MCF 10A (cell line): ENCODE measurements around the gene DNAJC27. TPM values are rescaled to one million over a fixed set of nuclear protein-coding genes. Genes with fewer than 3 reads are reported as not detected.

Experiments
- BruUV-seq: library from RNA; stranded (reverse); fragments of 400-500 nt; replicated peaks from 2 replicates; lab custom pipeline; 2021; lab: Mats Ljungman, UMichigan
- CTCF ChIA-PET: fragments of 300-600 bp; sonication (Branson Sonifier 250); formaldehyde crosslinking; extraction: SDS; loops from one replicate; lab custom pipeline; 2021; ENCODE audit warnings: antibody characterized with exemption, inconsistent platforms; lab: Yijun Ruan, JAX
- POLR2A ChIA-PET: fragments of 300-600, 350-650 bp; sonication (Branson Sonifier 250); formaldehyde crosslinking; extraction: SDS; loops from one replicate; lab custom pipeline; 2020; ENCODE audit warnings: antibody characterized with exemption, inconsistent platforms; lab: Yijun Ruan, JAX
- DNase-seq: peaks from one replicate; pipeline ENCODE4 v3.0.0-alpha.2; 2018; ENCODE audit not compliant: unreplicated experiment
- H3K27ac Mint-ChIP-seq: one replicate; pipeline ENCODE4 v1.8.0; 2022; ENCODE audit warnings: mild to moderate bottlenecking, low read depth, mixed read lengths; ENCODE audit not compliant: unreplicated experiment
- H3K27me3 Mint-ChIP-seq: one replicate; pipeline ENCODE4 v1.8.0; 2022; ENCODE audit warnings: mixed read lengths; ENCODE audit not compliant: insufficient read depth, unreplicated experiment
- H3K36me3 Mint-ChIP-seq: one replicate; pipeline ENCODE4 v1.8.0; 2022; ENCODE audit warnings: mild to moderate bottlenecking, moderate library complexity, mixed read lengths; ENCODE audit not compliant: insufficient read depth, unreplicated experiment
- H3K4me1 Mint-ChIP-seq: one replicate; pipeline ENCODE4 v1.8.0; 2022; ENCODE audit warnings: mixed read lengths; ENCODE audit not compliant: insufficient read depth, unreplicated experiment
- H3K4me3 Mint-ChIP-seq: one replicate; pipeline ENCODE4 v1.8.0; 2022; ENCODE audit warnings: mild to moderate bottlenecking, moderate library complexity, mixed read lengths; ENCODE audit not compliant: unreplicated experiment
- H3K9me3 Mint-ChIP-seq: one replicate; pipeline ENCODE4 v1.8.0; 2022; ENCODE audit warnings: mixed read lengths; ENCODE audit not compliant: unreplicated experiment
- intact Hi-C: fragments of 100-400 bp; cut with micrococcal nuclease; formaldehyde crosslinking; loops from 2 replicates; pipeline ENCODE4 v1.14.1; 2022
- total RNA-seq: library from RNA; stranded (reverse); gene quantifications from 2 replicates; pipeline ENCODE4 v1.2.3, GENCODE V29; 2022
- TF ChIP-seq, protein P1 (sequence below): fragments of 200-600 bp; IDR thresholded peaks from one replicate; pipeline ENCODE4 v1.8.0; 2022; ENCODE audit warnings: antibody characterized with exemption, mild to moderate bottlenecking; ENCODE audit not compliant: unreplicated experiment

Gene DNAJC27
- total RNA-seq, 1 experiment from 2014 or later, result 7.1 TPM

DNA sequence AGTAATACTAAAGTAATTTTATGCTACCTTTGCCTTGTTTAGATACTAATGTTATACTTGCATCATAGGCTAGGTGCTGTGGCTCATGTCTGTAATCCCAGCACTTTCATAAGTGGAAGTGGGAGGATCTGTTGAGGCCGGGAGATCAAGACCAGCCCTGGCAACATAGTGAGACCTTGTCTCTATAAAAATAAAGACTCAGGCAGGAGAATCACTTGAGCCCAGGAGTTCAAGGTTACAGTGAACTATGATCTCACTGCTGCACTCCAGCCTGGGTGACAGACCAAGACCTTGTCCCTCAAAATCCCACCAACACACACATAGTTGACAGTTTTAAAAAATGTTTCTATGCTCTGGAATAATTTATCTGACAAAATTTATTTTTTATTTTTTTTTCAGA is 6.9 kb upstream of the DNAJC27 start:
- POLR2A ChIA-PET, result interaction anchor here (0.6 kb wide), 1 partner anchor 161 kb away, joined by 3 read pairs; no protein-coding TSS in a partner anchor

DNA sequence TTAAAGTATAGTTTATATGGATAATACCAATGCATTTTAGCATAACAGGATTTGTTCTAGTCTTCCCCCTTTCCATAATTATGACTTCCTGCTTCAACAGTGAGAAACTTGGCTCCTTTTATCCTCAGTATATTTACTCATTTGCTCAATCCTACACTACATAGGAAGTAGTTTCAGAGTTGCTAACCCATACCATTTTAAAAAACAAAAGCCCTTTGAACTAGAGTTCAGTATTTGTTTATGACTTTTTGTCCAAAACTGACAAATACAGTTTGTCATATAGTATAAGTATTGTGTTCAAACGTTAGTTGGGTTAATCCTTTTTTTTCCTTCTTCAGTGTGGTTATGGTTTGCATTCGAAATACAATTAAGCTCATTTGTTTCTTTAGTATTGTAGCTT is 5.9 kb upstream of the DNAJC27 start:
- intact Hi-C loops, result no loop called here
- no peak overlapping the region for H3K27ac Mint-ChIP-seq
- CTCF ChIA-PET, result interaction anchor here (0.7 to 5.9 kb wide), 4 partner anchors 101 to 219 kb away, joined by 3 to 100 read pairs (median 10); no protein-coding TSS in a partner anchor

More for the DNA sequence above, 6.9 kb upstream of the DNAJC27 start:
- DNase-seq, result no peak
- BruUV-seq, result no TSS peak
- intact Hi-C loops, result no loop called here
- H3K36me3 Mint-ChIP-seq, result peaks cover 7% of the 10 kb centered on the region
- H3K4me3 Mint-ChIP-seq, result no peak overlapping the region
- TF ChIP-seq, protein P1, sequence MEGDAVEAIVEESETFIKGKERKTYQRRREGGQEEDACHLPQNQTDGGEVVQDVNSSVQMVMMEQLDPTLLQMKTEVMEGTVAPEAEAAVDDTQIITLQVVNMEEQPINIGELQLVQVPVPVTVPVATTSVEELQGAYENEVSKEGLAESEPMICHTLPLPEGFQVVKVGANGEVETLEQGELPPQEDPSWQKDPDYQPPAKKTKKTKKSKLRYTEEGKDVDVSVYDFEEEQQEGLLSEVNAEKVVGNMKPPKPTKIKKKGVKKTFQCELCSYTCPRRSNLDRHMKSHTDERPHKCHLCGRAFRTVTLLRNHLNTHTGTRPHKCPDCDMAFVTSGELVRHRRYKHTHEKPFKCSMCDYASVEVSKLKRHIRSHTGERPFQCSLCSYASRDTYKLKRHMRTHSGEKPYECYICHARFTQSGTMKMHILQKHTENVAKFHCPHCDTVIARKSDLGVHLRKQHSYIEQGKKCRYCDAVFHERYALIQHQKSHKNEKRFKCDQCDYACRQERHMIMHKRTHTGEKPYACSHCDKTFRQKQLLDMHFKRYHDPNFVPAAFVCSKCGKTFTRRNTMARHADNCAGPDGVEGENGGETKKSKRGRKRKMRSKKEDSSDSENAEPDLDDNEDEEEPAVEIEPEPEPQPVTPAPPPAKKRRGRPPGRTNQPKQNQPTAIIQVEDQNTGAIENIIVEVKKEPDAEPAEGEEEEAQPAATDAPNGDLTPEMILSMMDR, result no peak
- H3K27me3 Mint-ChIP-seq, result no peaks in the 10 kb centered on the region
- H3K9me3 Mint-ChIP-seq, result no peaks in the 10 kb centered on the region
- CTCF ChIA-PET, result interaction anchor here (0.6 to 0.9 kb wide), 2 partner anchors 15 to 100 kb away, joined by 3 read pairs; no protein-coding TSS in a partner anchor
- H3K27ac Mint-ChIP-seq, result no peak overlapping the region
- no peaks in the 10 kb centered on the region for H3K4me1 Mint-ChIP-seq

DNA sequence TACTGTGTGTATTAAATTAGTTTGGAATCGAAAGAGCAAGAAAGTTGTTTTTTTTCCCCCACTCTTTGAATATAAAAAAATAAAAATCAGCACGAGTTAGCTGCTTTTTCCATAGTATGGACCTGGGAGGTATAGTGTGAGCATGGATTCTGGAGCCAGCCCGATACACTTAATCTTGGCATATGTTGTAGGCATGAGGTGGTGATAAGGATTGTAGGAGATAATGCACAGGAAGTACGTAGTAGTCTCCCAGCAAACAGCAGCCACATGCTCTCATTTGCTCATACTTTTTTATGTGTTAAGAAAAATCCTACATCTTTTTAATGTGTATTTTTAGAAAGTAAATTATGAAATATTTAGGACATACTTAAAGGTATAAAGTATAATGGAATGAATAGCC is 2.1 kb upstream of the DNAJC27 start:
- no peak for DNase-seq
- intact Hi-C loops, result loop anchor here (2.0 to 5.0 kb wide), 2 partner anchors 68 to 563 kb away; partner anchors contain the start of gene EFR3B
- Mint-ChIP-seq H3K27ac (no peak overlapping the region), H3K36me3 (peaks cover 11% of the 10 kb centered on the region), H3K27me3 (no peaks in the 10 kb centered on the region), H3K4me1 (no peaks in the 10 kb centered on the region), H3K9me3 (no peaks in the 10 kb centered on the region), H3K4me3 (no peak overlapping the region)
- no TSS peak for BruUV-seq
- TF ChIP-seq, protein P1, result no peak
- POLR2A ChIA-PET, result interaction anchor here (0.6 to 1.7 kb wide), 5 partner anchors 11 to 890 kb away, joined by 3 to 9 read pairs (median 5); no protein-coding TSS in a partner anchor
- CTCF ChIA-PET, result interaction anchor here (1.1 to 5.9 kb wide), 4 partner anchors 62 to 222 kb away, joined by 3 to 100 read pairs (median 4); no protein-coding TSS in a partner anchor

More for the DNA sequence above, 5.9 kb upstream of the DNAJC27 start:
- DNase-seq, result no peak
- H3K4me1 Mint-ChIP-seq, result no peaks in the 10 kb centered on the region
- H3K9me3 Mint-ChIP-seq, result no peaks in the 10 kb centered on the region
- BruUV-seq, result no TSS peak
- no peaks in the 10 kb centered on the region for H3K27me3 Mint-ChIP-seq
- TF ChIP-seq, protein P1, result no peak
- peaks cover 9% of the 10 kb centered on the region for H3K36me3 Mint-ChIP-seq
- POLR2A ChIA-PET, result no interaction called here
- H3K4me3 Mint-ChIP-seq, result no peak overlapping the region

DNA sequence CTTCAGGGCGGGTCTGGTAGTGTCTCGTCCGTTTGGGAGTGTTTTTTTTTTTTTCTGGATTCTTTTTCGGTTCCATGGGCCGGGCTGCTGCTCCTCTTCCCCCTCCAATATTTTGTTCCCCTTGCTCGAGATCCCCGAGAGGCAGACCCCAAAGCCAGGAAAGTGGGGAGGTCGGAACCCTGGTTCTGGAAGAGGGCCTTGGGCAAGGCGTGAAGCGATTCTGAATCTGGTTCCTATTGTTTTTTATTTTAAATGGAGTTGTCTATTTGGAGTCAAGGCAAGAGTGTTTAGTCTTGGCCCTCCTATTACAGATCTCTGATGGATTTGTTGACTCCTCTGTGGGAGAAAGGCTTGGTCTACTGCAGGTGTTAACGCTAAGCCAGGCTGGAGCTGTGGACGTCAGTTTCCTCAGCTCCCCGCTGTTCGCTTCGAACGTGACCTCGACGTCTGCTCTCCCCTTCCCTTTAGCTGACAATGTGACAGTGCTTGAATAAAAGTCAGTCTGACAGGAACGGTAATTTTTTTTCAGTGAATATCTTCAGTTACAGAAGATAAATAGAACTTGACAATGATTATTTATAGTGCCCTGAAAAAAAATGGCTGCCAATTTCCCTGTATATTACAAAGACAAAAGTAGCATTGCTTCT is 683 bp upstream of the DNAJC27 start:
- CTCF ChIA-PET, result interaction anchor here (0.5 to 5.9 kb wide), 6 partner anchors 64 to 563 kb away, joined by 3 to 100 read pairs (median 5); no protein-coding TSS in a partner anchor
- peak; percentile 49 for DNase-seq
- no peaks in the 10 kb centered on the region for H3K4me1 Mint-ChIP-seq
- H3K4me3 Mint-ChIP-seq, result peak overlapping the region; percentile 94
- TF ChIP-seq, protein P1, result no peak
- POLR2A ChIA-PET, result interaction anchor here (0.9 to 1.7 kb wide), 10 partner anchors 11 to 223 kb away, joined by 3 to 10 read pairs (median 4); partner anchors contain the start of genes CENPO, EFR3B and PTRHD1
- H3K36me3 Mint-ChIP-seq, result peaks cover 12% of the 10 kb centered on the region
- H3K9me3 Mint-ChIP-seq, result no peaks in the 10 kb centered on the region
- BruUV-seq, result TSS peak; percentile 88
- intact Hi-C loops, result loop anchor here (5.0 kb wide), 1 partner anchor 70 kb away; the partner anchor contains the start of gene EFR3B
- no peaks in the 10 kb centered on the region for H3K27me3 Mint-ChIP-seq
- H3K27ac Mint-ChIP-seq, result peak overlapping the region; percentile 100
